Right kidney (tissue), 1 donor: ENCODE data around the gene MTG2.

ENCODE experiments used
- DNase-seq: peaks from one replicate; pipeline ENCODE4 v3.0.0-alpha.2; 2016

MTG2 gene

DNA sequence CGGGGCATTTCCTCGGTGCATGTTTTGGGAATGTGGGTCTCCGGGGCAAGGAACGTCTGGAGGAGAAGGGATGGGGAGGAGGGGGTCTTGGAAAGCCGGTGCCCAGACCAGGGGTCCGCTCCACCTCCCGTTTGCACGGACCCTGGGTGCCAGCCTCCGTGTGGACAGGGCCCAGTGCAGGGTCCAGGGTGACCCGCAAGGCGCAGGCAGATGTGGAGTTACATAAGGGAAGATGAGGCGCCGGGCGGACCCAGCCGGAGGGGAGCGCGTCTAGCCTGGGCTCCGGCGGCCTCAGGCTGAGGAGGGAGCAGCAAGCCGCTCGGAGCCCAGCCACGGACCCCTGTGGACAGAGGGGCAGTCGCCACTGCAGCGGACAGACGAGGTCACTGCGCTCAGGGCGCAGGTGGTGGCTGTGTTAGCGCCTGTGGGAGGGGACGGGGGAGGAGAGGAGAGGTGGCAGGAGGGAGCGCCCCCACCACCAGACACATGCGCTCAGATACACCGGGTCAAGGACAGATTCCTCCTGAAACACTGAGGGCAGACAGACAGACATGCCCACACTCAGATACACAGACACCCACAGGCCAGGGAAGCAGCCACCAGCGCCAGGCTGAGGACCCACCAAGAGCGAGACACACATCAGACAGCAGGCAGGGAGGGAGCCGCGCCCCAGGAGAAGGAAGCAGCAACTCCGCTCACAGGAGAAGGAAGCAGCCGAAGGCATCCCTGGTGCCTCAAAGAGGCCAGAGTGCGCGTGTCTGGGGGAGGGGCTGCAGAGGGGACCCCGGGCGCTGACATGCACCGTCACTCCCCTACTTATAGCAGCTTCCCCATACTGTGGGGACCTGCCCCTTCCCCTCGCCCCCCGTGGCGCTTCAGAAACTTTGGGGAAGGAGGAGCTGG lies 38.1 kb downstream of the MTG2 start:
- no peak for DNase-seq

GRCh38 chr20:62222266-62222850 lies 39.5 kb downstream of the MTG2 start:
- DNase-seq: no peak

DNA sequence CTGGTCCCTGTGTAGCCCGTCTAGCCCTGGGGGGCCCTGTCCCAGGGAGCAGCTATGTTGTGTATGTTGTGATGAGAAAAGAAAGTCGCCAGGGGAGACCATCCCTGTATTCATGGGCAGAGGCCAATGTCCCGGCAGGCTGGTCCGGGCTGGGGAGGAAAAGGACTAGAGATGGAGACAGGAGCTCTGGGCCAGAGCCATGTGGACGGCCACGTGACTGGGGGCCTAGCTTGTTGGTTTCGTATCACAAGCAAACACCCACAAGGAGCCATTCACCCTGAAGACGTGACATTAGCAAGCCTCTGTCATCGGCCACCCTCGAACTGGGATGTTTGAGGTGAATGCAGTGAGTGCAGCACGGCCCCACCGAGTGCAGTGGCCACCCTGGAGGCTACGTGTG lies 40.1 kb downstream of the MTG2 start:
- no peak for DNase-seq

GRCh38 chr20:62223571-62223970 lies 40.7 kb downstream of the MTG2 start:
- DNase-seq: no peak

DNA sequence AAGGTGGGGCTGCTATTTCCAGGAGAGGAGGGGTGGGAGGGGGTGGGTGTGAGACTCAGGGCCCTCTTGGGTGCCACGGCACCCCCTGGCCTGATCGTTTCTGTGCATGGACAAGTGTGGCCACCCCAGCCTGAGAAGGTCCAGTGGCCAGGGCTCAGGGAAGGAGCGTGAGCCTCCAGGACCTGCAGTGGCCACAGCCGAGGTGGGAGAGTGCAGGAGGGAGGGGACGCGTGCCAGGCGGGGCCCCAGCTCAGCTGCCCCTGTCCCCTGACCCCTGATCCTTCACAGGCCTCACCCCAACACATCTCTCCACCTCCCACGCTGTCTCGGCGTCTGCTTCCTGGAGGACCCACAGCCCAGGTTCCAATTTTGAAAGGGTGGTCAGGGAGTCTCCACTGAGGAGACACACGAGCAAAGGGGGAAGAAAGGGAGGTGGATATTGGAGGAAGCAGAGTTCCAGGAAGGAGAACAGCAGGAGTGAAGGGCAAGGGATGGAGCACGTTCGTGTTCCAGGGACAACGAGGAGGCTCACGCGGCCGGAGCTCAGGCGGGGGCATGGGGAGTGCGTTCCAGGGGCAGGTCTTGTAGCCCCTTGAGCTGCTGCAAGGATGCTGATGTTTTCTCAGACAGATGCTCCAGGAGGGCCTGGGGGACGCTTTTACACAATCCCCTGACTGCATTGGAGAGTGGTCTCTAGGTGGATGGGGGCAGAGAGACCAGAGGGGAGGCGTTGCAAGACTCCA lies 41.5 kb downstream of the MTG2 start:
- no peak for DNase-seq

DNA sequence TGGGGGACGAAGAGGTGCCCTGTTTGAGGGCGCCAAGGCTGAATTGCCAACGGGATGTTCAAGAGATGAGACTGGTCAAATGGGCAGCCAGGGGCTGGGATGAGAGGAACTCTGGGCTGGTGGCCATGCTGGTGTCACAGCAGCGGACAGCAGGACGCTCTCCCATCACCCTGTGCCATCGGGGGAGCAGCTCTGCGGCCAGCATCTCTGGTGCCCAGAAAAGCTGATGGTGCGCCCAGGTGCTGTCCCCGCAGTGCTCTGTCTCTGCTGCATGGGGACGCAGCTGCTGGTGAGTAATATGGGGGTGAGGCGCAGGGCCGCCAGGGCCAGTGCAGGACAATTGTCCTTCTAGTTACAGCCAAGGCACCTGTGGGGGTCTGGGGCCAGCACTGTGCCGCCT lies 42.2 kb downstream of the MTG2 start:
- no peak for DNase-seq

DNA sequence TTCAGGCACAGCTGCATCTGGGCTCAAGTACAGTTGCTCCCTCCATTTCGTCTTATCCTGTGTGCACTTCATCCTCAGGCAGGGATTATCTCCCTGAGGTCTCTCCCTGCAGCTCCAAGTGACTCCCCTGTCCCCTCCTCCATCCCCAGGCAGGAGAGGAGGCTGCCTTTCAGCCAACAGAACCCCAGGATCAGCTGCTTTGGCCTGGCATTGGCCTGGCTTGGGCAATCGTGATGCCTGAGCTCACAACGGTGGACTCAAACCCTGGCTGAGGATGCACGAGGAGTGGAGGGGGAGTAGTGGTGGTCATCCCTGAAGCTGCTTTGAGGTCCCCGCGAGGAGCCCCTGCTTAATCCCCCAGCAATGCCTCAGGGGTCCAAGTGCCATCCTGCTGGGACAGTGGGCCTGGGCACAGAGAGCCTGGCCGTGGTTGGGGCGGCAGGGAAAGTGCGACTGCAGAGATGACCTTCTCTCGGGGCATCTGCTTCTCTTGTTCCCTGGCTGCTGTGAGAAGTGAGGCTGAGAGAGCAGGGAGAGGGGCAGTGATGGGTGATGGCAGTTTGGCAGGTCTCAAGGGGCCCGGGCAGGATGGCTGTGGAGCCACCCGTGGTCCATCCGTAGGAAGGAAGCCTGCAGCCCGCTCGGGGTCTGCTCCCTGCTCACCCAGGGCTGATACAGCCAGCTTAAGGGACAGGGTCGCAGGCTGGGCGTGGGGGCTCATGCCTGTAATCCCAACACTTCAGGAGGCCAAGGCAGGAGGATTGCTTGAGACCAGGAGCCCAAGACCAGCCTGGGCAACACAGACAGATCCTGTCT lies 43.2 kb downstream of the MTG2 start:
- no peak for DNase-seq

DNA sequence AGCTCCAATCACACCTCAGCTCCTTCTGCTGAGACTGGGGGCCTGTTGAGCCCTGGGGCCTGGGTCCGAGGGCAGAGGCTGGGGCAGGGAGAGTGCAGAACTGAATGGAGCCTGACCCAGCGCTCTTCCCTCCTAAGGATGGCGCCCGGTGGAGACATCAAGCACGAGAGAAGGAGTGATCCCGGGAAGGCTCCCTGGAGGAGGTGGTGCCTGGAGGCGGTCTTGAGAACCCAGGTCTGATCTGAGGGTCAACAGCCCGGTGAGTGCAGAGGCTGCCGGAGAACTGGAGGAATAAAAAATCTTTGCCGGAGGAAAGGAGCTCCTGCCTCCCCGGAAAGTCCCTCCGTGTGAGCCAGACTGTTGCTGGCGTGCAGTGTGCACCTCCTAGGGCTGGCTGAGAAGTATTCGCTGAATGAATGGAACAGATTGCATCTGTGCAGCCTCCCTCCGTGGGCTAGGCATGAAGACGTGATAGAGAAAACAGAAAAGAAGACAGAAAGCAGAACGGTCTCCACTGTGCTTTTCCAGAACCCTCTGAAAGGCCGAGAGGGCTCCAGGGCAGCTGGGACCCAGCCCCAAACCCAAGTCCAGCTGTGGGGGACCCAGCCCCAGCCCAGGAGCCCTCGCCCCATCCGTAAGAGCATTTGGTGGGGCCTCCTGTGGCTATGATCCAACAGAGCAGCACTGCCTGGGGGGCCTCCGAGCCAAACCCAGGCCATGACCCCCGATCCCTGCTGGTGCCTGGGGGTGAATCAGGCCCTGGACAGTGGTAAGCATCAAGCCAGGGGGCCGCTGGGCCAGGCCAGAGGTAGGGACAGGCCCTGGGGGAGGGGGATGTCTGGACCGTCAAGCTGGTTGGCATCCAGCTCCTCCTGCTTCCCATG lies 44.1 kb downstream of the MTG2 start:
- no peak for DNase-seq

GRCh38 chr20:62227591-62227976 lies 44.8 kb downstream of the MTG2 start:
- no peak for DNase-seq

DNA sequence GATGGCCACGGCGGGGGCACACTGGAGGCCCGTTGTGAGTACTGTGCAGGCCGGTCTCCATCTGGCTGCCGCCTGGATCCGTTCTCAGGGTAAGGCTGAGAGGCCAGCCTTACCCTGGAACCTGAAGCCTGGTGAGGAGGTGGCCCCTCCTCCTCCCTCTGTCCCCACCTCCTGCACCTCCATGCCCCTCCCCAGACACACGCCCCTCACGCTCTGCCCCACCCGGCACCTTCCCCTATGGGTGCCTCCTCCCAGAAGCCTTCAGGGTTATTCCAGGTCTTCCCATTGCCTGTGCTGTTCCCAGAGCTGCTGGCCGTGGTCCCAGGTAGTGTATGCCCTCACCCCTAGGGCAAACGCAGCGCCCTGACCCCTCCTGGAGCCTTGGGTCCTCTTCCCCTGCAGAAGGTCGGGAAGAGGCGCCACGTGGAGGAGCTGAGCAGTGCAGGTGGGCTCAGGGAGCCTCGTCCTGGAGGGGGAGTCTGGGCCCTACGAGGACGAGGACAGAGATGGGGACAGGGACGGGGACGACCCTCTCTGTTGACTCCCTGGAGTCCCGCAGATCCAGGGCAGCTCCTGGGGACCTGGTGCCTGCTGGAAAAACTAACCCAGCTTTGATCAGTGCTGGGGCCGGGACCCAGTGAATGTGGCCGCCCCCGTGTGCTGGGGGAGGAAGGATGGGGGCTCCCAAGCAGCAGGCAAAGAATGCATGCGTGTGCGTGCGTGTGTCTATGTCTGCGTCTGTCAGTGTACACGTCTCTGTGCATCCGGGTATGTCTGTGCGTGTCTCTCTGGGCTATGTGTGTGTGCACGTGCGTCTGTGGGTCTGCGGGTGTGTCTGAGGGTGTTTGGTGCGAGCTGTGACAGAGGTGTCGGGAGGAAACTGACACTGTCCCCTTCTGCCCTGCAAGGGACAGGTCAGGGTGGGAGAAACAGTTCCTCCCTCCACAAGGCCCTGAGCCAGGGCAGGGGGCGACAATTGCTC lies 45.4 kb downstream of the MTG2 start:
- DNase-seq: no peak

GRCh38 chr20:62228982-62229545 lies 46.2 kb downstream of the MTG2 start:
- no peak for DNase-seq

DNA sequence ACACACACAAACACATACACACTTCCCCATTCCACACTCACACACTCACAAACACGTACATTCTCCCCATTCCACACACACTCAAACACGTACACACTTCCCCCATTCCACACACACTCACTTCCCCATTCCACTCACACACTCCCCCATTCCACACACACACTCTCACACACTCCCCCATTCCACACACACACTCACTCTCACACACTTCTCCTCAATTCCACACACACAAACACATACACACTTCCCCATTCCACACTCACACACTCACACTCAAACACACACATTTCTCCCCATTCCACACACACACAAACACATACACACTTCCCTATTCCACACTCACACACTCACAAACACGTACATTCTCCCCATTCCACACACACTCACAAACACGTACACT lies 46.8 kb downstream of the MTG2 start:
- no peak for DNase-seq

GRCh38 chr20:62230276-62230675 lies 47.4 kb downstream of the MTG2 start:
- DNase-seq: no peak

GRCh38 chr20:62230696-62231095 lies 47.9 kb downstream of the MTG2 start:
- DNase-seq: no peak

- DNase-seq: no peak
These were observed 48.5 kb downstream of the MTG2 start for GRCh38 chr20:62231292-62231691.

DNA sequence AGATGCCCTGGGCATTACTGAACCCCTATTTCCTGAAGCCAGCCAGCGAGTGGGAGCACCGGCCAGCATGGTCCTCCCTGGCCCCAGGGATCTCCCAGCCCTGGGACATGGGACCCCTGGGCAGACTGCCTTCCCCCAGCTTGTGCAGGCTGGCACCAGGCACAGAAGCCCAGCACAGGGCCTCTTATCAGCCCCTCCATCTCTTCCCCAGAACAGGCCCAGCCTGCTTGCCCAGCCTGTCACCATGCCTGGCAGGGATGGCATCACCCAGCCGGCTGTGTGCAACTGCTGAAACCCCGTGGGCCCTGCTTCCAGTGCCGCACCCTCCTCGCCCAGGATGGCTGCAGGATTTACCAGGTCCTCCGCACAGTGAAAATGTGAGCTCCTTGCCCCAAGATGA lies 49.4 kb downstream of the MTG2 start:
- DNase-seq: no peak

- no peak for DNase-seq
These were observed 50.2 kb downstream of the MTG2 start for GRCh38 chr20:62232770-62233645.

GRCh38 chr20:62233684-62234083 lies 50.9 kb downstream of the MTG2 start:
- DNase-seq: no peak

- no peak for DNase-seq
These were observed 51.5 kb downstream of the MTG2 start for GRCh38 chr20:62234339-62234738.
